Naive thymus-derived CD8-positive, alpha-beta T cell (primary cell): ENCODE data around the gene RABIF. TPM values are rescaled to one million over a fixed set of nuclear protein-coding genes. Genes with fewer than 3 reads are reported as not detected.
"Not testable (repeated sequence)": the region's sequence is repeated elsewhere in the genome, so short reads cannot be mapped to it uniquely, and the experiment has no call there.

ENCODE experiments used
- ATAC-seq, 2 donors: fragments of 150-1000 bp; cut with Tn5 transposase in 1 of 2; sonication (Bioruptor Pico), chemical (Tn5 transposase) in 1 of 2; 1 replicate in 1 of 2; 2 replicates in 1 of 2; pipeline ENCODE4 v1.10.0; 2021; ENCODE audit warnings: mild to moderate bottlenecking in 2 of 2, moderate library complexity in 2 of 2
- POLR2A ChIA-PET: fragments of 350-600 bp; sonication (Branson Sonifier 250); formaldehyde crosslinking; loops from one replicate; lab custom pipeline; 2021; ENCODE audit warnings: antibody characterized with exemption; lab: Charles Lee
- DNase-seq, 10 donors: peaks; one replicate each; pipeline versions ENCODE4 v3.0.0 to v3.0.0-alpha.2; 2020 to 2022
- H3K27ac Mint-ChIP-seq, 10 donors: one replicate each; pipeline ENCODE4 v1.8.0; 2020 to 2022; ENCODE audit warnings: mild to moderate bottlenecking in 10 of 10, mixed read lengths in 10 of 10, moderate library complexity in 4 of 10, inconsistent platforms in 1 of 10
- H3K27me3 Mint-ChIP-seq, 5 donors: one replicate each; pipeline ENCODE4 v1.8.0; 2021 to 2022; ENCODE audit warnings: mixed read lengths in 5 of 5
- H3K36me3 Mint-ChIP-seq, 3 donors: one replicate each; pipeline ENCODE4 v1.8.0; 2020 to 2022; ENCODE audit warnings: mixed read lengths in 3 of 3, mild to moderate bottlenecking in 2 of 3, inconsistent platforms in 1 of 3
- H3K4me1 Mint-ChIP-seq, 4 donors: one replicate each; pipeline ENCODE4 v1.8.0; 2021 to 2022; ENCODE audit warnings: mixed read lengths in 4 of 4
- H3K4me3 Mint-ChIP-seq, 10 donors: one replicate each; pipeline ENCODE4 v1.8.0; 2020 to 2022; ENCODE audit warnings: mild to moderate bottlenecking in 10 of 10, mixed read lengths in 10 of 10, moderate library complexity in 6 of 10, inconsistent platforms in 1 of 10
- H3K9me3 Mint-ChIP-seq, 9 donors: one replicate each; pipeline ENCODE4 v1.8.0; 2020 to 2022; ENCODE audit warnings: mixed read lengths in 9 of 9, mild to moderate bottlenecking in 3 of 9, inconsistent platforms in 1 of 9, moderate library complexity in 1 of 9
- polyA plus RNA-seq, 3 donors: library from polyadenylated mRNA; unstranded; fragments of 300-500 nt; fragmentation: Illumina TruSeq; gene quantifications; one replicate each; pipeline ENCODE4 v1.2.3, GENCODE V29; 2021
- total RNA-seq, 8 experiments: library from RNA in 2 of 8; stranded (reverse) in 2 of 8; gene quantifications; one replicate each; pipeline ENCODE4 v1.2.3 and lab custom pipeline; 2021 to 2026

RABIF gene
- total and polyA plus RNA-seq, 5 experiments from 2014 or later, result 13.8 to 20.3 (median 15.1) TPM

DNA sequence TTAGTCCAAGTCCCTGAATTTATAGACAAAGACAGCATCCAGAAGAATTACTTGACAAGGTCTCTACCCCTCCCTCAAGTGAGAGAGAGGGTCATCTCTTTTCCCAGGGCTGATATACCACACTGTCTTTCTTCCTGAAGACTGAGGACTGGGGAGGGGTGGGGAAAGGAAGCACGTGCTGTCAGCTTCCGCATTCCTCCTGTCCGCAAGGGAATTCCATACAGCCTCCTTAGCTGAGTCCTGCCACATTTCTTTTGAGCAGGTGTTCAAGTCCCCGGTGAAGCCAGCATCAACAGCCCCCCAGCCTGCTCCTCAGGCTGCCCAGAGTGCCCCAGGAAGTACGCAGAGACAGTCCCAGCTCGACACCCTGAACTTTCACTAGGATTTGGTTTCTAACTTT is 44.0 kb downstream of the RABIF start:
- Mint-ChIP-seq H3K9me3 (no peaks in the 10 kb centered on the region), H3K27me3 (peaks cover 3 to 31% (median 11%) of the 10 kb centered on the region in 5 donors), H3K27ac (no peak overlapping the region), H3K4me1 (peaks cover 0 to 1% (median 0%) of the 10 kb centered on the region in 4 donors), H3K36me3 (no peaks in the 10 kb centered on the region), H3K4me3 (no peak overlapping the region)
- no peak for DNase-seq
- POLR2A ChIA-PET, result no interaction called here
- ATAC-seq, result no peak

DNA sequence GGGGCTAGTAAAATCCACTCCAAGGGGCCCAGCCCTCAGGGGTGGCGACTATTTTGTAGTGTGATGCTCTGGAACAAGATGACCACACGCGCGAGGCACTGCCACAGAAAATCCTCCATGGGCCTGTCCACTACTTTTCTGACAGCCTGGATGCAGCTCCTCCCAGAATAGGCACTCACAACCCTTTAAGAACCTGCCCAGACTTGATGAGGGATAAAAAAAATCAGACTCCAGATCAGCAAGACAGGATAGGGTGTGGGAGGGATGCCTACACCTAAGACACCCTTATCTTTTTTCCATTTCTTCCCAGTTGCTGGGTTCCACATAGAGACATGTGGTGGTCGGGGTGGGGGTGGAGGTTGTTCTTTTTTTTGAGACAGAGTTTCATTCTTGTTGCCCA is 44.7 kb downstream of the RABIF start:
- peaks cover 3 to 31% (median 11%) of the 10 kb centered on the region in 5 donors for H3K27me3 Mint-ChIP-seq
- H3K4me3 Mint-ChIP-seq, result no peak overlapping the region
- peaks cover 0 to 1% (median 0%) of the 10 kb centered on the region in 4 donors for H3K4me1 Mint-ChIP-seq
- no peak for DNase-seq
- H3K9me3 Mint-ChIP-seq, result no peaks in the 10 kb centered on the region
- no peak overlapping the region for H3K27ac Mint-ChIP-seq
- POLR2A ChIA-PET, result no interaction called here
- H3K36me3 Mint-ChIP-seq, result no peaks in the 10 kb centered on the region
- no peak for ATAC-seq

DNA sequence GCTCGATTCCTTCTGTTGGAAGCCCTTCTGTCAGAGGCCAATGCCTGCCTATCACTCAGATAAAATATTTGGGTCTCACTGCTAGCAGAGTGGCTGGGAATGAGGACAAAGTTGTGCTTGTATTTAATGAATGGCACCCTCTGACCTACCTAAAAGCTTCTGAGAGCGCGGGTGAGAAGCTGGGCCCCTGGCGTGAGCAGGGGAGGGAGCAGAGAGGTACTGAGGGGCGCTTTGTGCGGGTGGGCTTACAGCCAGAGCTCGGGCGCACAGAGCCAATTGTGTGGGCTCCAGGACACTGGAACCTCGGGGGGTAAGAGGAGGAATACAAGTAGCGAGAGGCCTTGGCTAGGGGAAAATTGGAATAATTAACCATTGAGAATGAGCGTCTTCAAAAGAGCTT is 45.9 kb downstream of the RABIF start:
- Mint-ChIP-seq H3K4me3 (no peak overlapping the region), H3K27me3 (peaks cover 3 to 31% (median 11%) of the 10 kb centered on the region in 5 donors), H3K4me1 (peaks cover 0 to 2% (median under 1%) of the 10 kb centered on the region in 4 donors), H3K27ac (peak overlapping the region in 1 of 10 donors; percentile 49), H3K9me3 (no peaks in the 10 kb centered on the region), H3K36me3 (no peaks in the 10 kb centered on the region)
- ATAC-seq (no peak), DNase-seq (no peak)
- POLR2A ChIA-PET, result no interaction called here

DNA sequence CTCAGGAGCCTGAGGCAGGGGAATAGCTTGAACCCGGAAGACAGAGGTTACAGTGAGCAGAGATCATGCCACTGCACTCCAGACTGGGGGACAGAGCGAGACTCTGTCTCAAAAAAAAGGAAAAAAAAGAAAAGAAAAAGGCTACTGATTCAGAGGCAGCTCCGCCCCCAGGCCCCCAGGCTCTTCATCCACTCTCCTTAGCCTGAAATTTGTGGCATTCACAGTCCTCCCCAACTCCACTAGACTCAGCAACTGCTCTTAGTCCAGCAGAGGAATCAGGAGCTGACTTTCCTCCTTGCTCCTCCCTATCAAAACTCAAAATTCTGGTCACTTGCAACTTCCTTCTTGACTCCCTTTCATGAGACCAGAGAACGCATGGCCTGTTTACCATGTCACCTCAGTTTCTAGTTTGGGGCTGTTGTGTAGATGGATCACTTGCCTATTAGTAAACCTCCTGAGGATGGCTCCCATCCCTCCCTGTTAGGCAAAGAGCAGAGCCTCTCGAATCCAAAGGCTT is 51.1 kb downstream of the RABIF start:
- H3K4me1 Mint-ChIP-seq, result peaks cover 23 to 37% (median 32%) of the 10 kb centered on the region in 4 donors
- H3K9me3 Mint-ChIP-seq, result no peaks in the 10 kb centered on the region
- ATAC-seq, result no peak
- DNase-seq, result no peak
- peaks cover 0 to 15% (median 4%) of the 10 kb centered on the region in 5 donors for H3K27me3 Mint-ChIP-seq
- no peaks in the 10 kb centered on the region for H3K36me3 Mint-ChIP-seq
- peak overlapping the region in 1 of 10 donors; percentile 11 for H3K4me3 Mint-ChIP-seq
- POLR2A ChIA-PET, result no interaction called here
- H3K27ac Mint-ChIP-seq, result no peak overlapping the region

DNA sequence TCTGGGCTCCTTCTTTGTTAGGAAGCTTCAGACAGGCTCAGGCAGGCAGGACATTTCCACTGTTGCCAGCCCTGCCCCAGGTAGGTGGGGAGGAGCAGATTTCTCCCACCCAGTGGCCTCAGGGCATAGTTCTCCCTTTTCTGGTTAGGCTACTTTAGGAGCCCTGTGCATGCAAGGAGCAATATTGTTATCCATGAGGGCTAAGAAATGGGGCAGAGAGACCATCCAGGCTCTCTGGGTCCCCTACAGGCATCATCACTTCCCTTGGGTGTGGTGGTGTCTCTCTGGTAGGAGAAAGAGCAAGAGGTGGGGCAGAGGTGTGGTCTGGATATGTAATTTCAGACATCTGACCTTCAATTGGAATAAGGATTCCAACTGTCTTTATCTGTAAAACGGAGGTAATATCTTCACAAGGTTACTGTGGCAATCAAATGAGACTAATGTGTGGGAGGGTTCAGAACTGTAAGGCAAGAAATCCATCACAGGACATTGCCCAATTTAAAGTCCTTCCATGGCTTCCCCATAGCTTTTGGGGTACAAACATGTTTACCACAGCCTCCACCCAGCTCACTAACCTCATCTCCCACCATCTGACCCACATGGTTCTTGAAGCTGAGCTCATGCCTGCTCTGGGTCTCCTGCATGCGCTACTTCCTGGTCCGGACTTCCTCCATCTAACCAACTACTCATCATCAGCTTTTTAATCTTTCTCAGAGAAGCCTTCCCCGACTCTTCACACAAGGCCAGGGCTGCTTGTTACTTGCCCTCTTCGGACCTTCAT is 52.1 kb downstream of the RABIF start:
- DNase-seq (no peak), ATAC-seq (no peak)
- no peaks in the 10 kb centered on the region for H3K9me3 Mint-ChIP-seq
- no peaks in the 10 kb centered on the region for H3K36me3 Mint-ChIP-seq
- H3K4me1 Mint-ChIP-seq, result peaks cover 23 to 37% (median 32%) of the 10 kb centered on the region in 4 donors
- peak overlapping the region in 4 of 10 donors; percentile 1 to 40 (median 5) for H3K4me3 Mint-ChIP-seq
- peaks cover 0 to 11% (median 4%) of the 10 kb centered on the region in 5 donors for H3K27me3 Mint-ChIP-seq
- peak overlapping the region in 4 of 10 donors; percentile 8 to 65 (median 24) for H3K27ac Mint-ChIP-seq
- POLR2A ChIA-PET, result no interaction called here

DNA sequence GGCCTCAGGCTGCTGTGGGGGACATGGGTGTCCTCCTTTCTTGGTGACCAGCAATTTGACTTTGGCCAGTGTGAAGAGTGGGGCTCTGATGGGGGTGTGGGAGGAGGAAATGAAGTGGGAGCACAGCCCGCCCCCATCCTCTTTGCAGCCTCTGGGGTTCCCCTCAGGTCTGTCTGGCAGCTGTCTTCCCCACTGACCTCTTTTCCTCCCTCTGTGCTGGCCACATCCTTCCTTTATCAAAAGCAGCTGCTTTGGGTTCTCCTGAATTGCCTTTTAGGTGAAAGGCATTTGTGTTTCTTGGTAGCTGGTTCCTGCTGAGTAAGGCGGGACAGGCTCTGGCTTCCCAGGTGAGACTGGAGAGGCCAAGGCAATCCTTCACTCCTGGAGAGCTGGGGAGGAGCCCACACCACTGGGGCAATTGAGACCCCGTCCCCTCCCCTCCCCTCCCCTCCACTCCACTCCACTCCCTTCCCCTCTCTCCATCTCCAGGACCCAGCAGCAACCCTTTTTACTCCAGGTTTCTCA is 53.3 kb downstream of the RABIF start:
- Mint-ChIP-seq H3K27me3 (peaks cover 0 to 3% (median under 1%) of the 10 kb centered on the region in 5 donors), H3K27ac (peak overlapping the region in 4 of 10 donors; percentile 13 to 50 (median 25)), H3K36me3 (no peaks in the 10 kb centered on the region), H3K4me3 (peak overlapping the region in 5 of 10 donors; percentile 24 to 58 (median 35)), H3K9me3 (no peaks in the 10 kb centered on the region), H3K4me1 (peaks cover 23 to 37% (median 32%) of the 10 kb centered on the region in 4 donors)
- DNase-seq (peak in 6 of 10 donors; percentile 4 to 28 (median 16)), ATAC-seq (peak; percentile 61 to 92)
- POLR2A ChIA-PET, result interaction anchor here (0.7 kb wide), 1 partner anchor 169 kb away, joined by 6 read pairs; no protein-coding TSS in a partner anchor

DNA sequence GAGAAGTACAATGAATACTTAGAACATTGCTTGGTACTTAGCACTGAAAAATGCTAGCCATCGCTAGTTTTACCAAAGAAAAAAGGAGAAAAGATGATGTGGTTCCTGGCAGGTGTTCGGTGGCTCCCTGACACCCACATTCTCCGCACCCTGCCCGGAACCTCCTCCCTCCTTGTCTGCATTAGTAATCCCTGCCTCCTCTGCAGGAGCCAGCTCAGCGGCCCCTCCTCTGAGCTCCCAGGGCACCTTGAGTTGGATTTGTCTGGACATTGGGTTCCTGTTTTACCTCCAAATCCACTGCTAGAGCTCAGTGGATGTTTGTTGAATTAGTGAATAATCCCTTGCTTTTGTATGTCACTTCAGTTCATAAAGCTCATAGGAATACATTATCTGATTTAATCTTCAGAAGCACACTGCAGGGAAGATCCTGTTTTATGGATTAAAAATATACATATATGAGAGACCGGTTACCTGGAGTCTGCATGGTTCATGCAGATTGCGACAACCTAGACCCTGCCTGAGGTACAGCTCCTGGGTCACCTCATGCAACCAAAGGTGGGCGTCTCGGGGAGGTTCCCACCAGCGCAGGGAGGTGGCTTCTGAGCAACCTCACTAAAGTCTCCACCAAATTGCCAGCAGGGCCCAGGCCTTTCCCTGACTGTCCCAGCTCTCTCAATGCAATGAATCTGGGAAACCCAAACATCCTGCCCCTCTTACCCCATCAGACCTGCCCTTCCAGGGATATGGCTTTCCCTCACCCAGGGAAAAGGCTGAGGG is 54.0 kb downstream of the RABIF start:
- Mint-ChIP-seq H3K36me3 (no peaks in the 10 kb centered on the region), H3K27me3 (peaks cover 0 to 3% (median 0%) of the 10 kb centered on the region in 5 donors), H3K27ac (peak overlapping the region in 6 of 10 donors; percentile 12 to 82 (median 48)), H3K4me3 (peak overlapping the region in 4 of 10 donors; percentile 15 to 58 (median 27)), H3K9me3 (no peaks in the 10 kb centered on the region), H3K4me1 (peaks cover 23 to 37% (median 32%) of the 10 kb centered on the region in 4 donors)
- peak in 1 of 2 donors; percentile 35 for ATAC-seq
- POLR2A ChIA-PET, result interaction anchor here (0.7 kb wide), 1 partner anchor 169 kb away, joined by 6 read pairs; no protein-coding TSS in a partner anchor
- no peak for DNase-seq

DNA sequence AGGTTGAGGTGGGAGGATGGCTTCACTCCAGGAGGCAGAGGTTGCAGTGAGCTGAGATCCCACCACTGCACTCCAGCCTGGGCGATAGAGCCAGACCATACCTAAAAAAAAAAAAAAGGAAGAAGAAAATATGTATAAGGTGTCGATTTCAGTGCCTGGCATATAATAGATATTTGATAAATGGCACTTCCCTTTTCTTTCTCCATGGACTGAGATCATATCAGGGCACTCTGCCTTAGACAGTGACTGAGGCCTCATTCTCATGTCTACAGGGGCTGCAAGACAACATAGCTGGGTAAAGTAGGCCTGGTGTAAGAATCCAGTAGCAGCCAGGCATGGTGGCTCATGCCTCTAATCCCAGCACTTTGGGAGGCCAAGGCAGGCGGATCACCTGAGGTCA is 57.0 kb downstream of the RABIF start:
- peaks cover 17 to 25% (median 23%) of the 10 kb centered on the region in 4 donors for H3K4me1 Mint-ChIP-seq
- DNase-seq (no peak), ATAC-seq (no peak)
- no peaks in the 10 kb centered on the region for H3K9me3 Mint-ChIP-seq
- POLR2A ChIA-PET, result no interaction called here
- H3K27me3 Mint-ChIP-seq, result peaks cover 0 to 3% (median 0%) of the 10 kb centered on the region in 5 donors
- no peaks in the 10 kb centered on the region for H3K36me3 Mint-ChIP-seq
- no peak overlapping the region for H3K4me3 Mint-ChIP-seq
- no peak overlapping the region for H3K27ac Mint-ChIP-seq

DNA sequence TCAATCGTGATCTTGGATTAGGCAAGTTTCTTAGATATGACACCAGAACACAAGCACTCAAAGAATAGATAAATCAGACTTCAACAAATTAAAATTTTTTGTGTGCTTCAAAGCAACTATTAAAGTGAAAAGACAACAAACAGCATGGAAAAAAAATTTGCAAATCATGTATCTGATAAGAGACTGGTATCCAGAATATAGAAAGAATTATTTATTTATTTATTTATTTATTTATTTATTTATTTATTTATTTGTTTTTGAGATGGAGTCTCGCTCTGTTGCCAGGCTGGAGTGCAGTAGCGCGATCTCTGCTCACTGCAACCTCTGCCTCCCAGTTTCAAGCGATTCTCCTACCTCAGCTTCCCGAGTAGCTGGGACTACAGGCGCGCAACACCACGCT is 59.7 kb downstream of the RABIF start:
- H3K9me3 Mint-ChIP-seq, H3K36me3 Mint-ChIP-seq: not testable (repeated sequence)

More for the DNA sequence above, 59.7 kb downstream of the RABIF start:
- H3K4me1 Mint-ChIP-seq, DNase-seq, H3K27me3 Mint-ChIP-seq, H3K27ac Mint-ChIP-seq, H3K4me3 Mint-ChIP-seq, POLR2A ChIA-PET, ATAC-seq: not testable (repeated sequence)

Other genes with a start within 250 kb of the RABIF start
- gene SYT2, start 178.7 kb downstream of the RABIF start, total RNA-seq, result not detected
- gene SYT2, start 178.7 kb downstream of the RABIF start, polyA plus RNA-seq, result under 1 TPM in 1 of 3 donors, not detected in 2; 0.02 TPM
- gene KDM5B, start 80.7 kb downstream of the RABIF start, total RNA-seq, result 10 to 100 TPM; 45.6 to 48.0 TPM
- 10 to 100 TPM in 2 of 3 donors, 1 to 10 TPM in 1; 7.9 to 11.9 (median 11.5) TPM for gene KDM5B, start 80.7 kb downstream of the RABIF start, polyA plus RNA-seq
- gene PCAT6, start 78.2 kb downstream of the RABIF start, total RNA-seq, result under 1 TPM in 1 of 2 experiments, not detected in 1; 0.71 TPM
- 1 to 10 TPM in 1 of 3 donors, not detected in 2; 1.2 TPM for gene PCAT6, start 78.2 kb downstream of the RABIF start, polyA plus RNA-seq
- gene KLHL12, start 38.1 kb upstream of the RABIF start, total RNA-seq, result 10 to 100 TPM; 23.0 to 25.4 TPM
- gene KLHL12, start 38.1 kb upstream of the RABIF start, polyA plus RNA-seq, result 10 to 100 TPM; 12.5 to 16.5 (median 15.1) TPM
- gene ADIPOR1, start 69.2 kb upstream of the RABIF start, total RNA-seq, result 10 to 100 TPM; 51.9 to 58.8 TPM
- gene ADIPOR1, start 69.2 kb upstream of the RABIF start, polyA plus RNA-seq, result 10 to 100 TPM; 71.6 to 91.8 (median 73.2) TPM
- 10 to 100 TPM; 51.1 to 52.3 TPM for gene CYB5R1, start 78.1 kb upstream of the RABIF start, total RNA-seq
- 10 to 100 TPM; 57.4 to 60.5 (median 60.1) TPM for gene CYB5R1, start 78.1 kb upstream of the RABIF start, polyA plus RNA-seq
- gene TMEM183A, start 118.2 kb upstream of the RABIF start, total RNA-seq, result 10 to 100 TPM; 85.4 to 92.0 TPM
- gene TMEM183A, start 118.2 kb upstream of the RABIF start, polyA plus RNA-seq, result 10 to 100 TPM; 46.2 to 53.6 (median 47.4) TPM
- gene PPFIA4, start 137.3 kb upstream of the RABIF start, total RNA-seq, result 1 to 10 TPM; 1.4 to 1.6 TPM
- gene PPFIA4, start 137.3 kb upstream of the RABIF start, polyA plus RNA-seq, result under 1 TPM in 1 of 3 donors, not detected in 2; 0.18 TPM
- gene MYOG, start 196.9 kb upstream of the RABIF start, total RNA-seq, result not detected
- not detected for gene MYOG, start 196.9 kb upstream of the RABIF start, polyA plus RNA-seq
- not detected for gene ADORA1, start 238.6 kb upstream of the RABIF start, total RNA-seq
- gene ADORA1, start 238.6 kb upstream of the RABIF start, polyA plus RNA-seq, result not detected